Keratinocyte (primary cell): Measurements from ENCODE around the gene AGAP1.

Experiments used
- CTCF ChIP-seq, 3 experiments: IDR thresholded peaks in 1 of 3; conservative IDR thresholded peaks in 1 of 3; optimal IDR thresholded peaks in 1 of 3; 2 replicates in 2 of 3; 3 replicates in 1 of 3; pipeline versions ENCODE3 to v1.5.1; 2011; ENCODE audit warnings: low read length in 3 of 3, mild to moderate bottlenecking in 3 of 3, moderate library complexity in 2 of 3, control low read depth in 1 of 3, inconsistent platforms in 1 of 3; ENCODE audit not compliant: insufficient read depth in 2 of 3; ENCODE audit errors: extremely low read depth in 1 of 3
- EZH2 ChIP-seq: IDR thresholded peaks from one replicate; pipeline ENCODE4 v1.6.1; 2012; ENCODE audit warnings: inconsistent platforms, mild to moderate bottlenecking, low read length, moderate library complexity

- TF ChIP-seq CTCF (optimal IDR thresholded peaks at IDR 0.05 in 1 of 3, IDR thresholded peaks at IDR 0.05 in 1 of 3, conservative IDR thresholded peaks at IDR 0.05 in 1 of 3; ENCODE audit: extremely low read depth in 1 of 3, insufficient read depth in 2 of 3, low read length in 3 of 3), result no peak
- no peak for TF ChIP-seq EZH2
Observed at GRCh38 chr2:235725016-235725489, 231.2 kb downstream of the AGAP1 start.
